EL (cell line): ENCODE measurements around the gene CTAGE9.
A peak's percentile ranks its signal among the peaks of the same experiment; 100 is the strongest.
"Not testable (repeated sequence)": the region's sequence is repeated elsewhere in the genome, so short reads cannot be mapped to it uniquely, and the experiment has no call there.

Experiments
- DNase-seq: peaks from one replicate; pipeline ENCODE4 v3.0.0-alpha.2; 2016

The CTAGE9 gene

DNA sequence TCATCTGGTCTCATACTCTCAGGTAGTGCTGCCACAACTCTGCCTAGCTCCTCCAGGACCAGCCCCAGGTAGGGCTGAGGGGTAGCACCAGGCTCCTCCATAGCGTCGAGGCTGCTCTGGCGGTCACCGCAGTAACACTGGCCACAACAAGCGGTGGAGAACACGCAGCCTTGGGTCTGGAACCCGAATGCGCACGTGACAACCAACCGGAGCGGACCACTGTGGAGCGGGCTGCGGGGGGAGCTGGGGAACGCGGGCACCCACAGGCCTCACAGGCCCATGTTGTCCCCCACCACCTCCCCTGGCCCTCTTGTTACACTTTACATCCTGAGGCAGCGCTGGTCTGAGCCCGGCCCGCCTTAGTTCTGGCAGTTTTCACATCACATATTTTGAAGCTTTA, at the start of gene CTAGE9:
Gene CTAGE9, minus strand, starts transcription at position 101 of the 400 bp plus-strand sequence. Its CDS starts 0 bp downstream, at position 101.
- DNase-seq: not testable (repeated sequence)

- no peak for DNase-seq
Observed at GRCh38 chr6:131758920-131759319, 48.1 kb upstream of the CTAGE9 start.

GRCh38 chr6:131756039-131756438, 45.2 kb upstream of the CTAGE9 start:
- peak; percentile 58 for DNase-seq

- peak; percentile 97 for DNase-seq
Observed at GRCh38 chr6:131755597-131755996, 44.8 kb upstream of the CTAGE9 start.

- DNase-seq: peak; percentile 61
Observed at GRCh38 chr6:131754715-131755567, 44.1 kb upstream of the CTAGE9 start.

GRCh38 chr6:131754088-131754487, 43.3 kb upstream of the CTAGE9 start:
- peak; percentile 72 for DNase-seq

GRCh38 chr6:131751012-131751715, 40.3 kb upstream of the CTAGE9 start:
- DNase-seq: not testable (repeated sequence)

DNA sequence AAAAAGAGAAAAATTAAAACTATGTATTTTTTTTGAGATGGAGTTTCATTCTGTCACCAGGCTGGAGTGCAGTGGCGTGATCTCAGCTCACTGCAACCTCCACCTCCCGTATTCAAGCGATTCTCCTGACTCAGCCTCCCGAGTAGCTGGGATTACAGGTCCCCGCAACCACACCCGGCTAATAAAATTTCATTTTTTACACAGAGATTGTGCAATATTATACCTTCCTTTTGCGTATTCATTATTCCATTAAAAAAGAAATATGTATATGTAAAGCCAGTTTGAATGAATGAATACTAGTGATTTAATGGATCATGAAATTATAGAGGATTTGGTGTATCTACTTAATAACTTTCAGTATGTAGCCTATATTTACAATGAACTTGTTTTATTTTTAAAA, 38.2 kb upstream of the CTAGE9 start:
- no peak for DNase-seq

DNA sequence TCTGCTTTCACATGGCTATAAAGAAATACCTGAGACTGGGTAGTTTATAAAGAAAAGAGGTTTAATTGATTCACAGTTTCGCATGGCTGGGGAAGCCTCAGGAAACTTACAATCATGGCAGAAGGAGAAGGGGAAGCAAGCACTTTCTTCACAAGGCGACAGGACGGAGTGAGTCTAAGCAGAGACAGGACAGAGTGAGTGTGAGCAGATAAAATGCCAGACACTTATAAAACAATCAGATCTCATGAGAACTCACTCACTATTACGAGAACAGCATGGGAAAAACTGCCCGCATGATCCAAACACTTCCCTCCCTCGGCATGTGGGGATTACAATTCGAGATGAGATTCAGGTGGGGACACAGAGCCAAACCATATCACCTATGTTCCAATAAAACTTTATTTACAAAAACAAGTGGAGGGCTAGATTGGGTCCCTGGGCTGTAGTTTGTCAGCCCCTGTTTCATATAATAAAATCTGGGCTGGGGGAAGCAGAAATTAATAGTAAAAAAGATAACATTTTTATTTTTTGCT, 37.1 kb upstream of the CTAGE9 start:
- DNase-seq: no peak

- no peak for DNase-seq
Observed at GRCh38 chr6:131745476-131745875, 34.7 kb upstream of the CTAGE9 start.

- DNase-seq: no peak
Observed at GRCh38 chr6:131744432-131745287, 33.8 kb upstream of the CTAGE9 start.

- DNase-seq: no peak
Observed at GRCh38 chr6:131741688-131742393, 31.0 kb upstream of the CTAGE9 start.

DNA sequence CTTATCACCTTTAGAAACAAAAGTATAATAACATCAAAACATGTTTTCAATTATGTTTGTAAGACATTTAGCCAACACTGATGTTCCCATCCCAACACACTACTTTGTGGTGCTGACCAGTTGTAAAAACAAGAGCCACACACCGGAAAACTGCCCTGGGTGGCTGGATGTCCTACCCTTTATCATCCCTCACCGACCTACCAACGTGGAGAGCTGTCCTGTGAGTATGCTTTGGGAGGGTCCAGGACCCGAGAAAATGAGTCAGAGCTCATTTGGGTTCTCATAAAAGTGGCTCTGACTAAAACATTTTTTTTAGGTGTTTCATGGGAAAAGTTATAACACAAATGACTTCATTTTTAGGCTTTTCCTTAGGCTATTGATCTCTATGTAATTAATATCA, 29.3 kb upstream of the CTAGE9 start:
- DNase-seq: peak; percentile 84

GRCh38 chr6:131739136-131739535, 28.3 kb upstream of the CTAGE9 start:
- no peak for DNase-seq

DNA sequence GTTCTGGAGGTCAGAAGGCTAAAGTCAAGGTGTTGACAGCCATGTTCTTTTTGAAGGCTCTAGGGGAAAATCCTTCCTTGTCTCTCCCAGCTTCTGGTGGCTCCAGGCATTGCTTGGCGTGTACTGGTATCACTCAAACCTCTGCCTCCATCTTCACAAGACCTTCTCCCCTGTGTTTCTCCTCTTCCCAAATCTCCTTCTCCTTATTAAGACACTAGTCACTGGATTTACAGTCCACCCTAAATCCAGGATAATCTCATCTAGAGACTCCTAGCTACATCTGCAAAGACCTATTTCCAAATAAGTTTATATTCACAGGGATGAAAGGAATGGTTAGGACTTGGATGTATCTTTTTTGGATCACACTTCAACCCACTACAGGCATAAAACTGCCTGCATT, 26.0 kb upstream of the CTAGE9 start:
- DNase-seq: no peak

GRCh38 chr6:131736003-131736596, 25.3 kb upstream of the CTAGE9 start:
- no peak for DNase-seq

GRCh38 chr6:131733376-131734016, 22.7 kb upstream of the CTAGE9 start:
- peak; percentile 83 for DNase-seq

GRCh38 chr6:131731224-131731623, 20.4 kb upstream of the CTAGE9 start:
- no peak for DNase-seq

DNA sequence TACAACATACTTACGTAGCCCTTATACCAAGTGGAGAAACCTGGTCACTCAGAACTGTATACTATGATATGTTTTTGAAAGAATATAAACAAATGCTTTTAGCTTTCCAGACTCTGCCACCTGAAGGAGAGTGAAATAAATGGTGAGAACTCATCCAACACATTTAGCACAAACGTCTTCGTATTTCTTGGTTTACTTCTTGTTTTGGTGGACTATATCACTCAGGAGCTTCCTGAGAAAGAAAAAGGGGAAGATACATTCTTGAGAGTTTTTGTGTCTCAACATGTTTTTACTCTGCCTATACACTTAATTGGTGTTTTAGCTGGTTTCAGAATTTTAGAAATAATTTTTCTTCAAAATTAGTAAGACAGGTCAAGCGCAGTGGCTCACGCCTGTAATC, 19.4 kb upstream of the CTAGE9 start:
- no peak for DNase-seq

DNA sequence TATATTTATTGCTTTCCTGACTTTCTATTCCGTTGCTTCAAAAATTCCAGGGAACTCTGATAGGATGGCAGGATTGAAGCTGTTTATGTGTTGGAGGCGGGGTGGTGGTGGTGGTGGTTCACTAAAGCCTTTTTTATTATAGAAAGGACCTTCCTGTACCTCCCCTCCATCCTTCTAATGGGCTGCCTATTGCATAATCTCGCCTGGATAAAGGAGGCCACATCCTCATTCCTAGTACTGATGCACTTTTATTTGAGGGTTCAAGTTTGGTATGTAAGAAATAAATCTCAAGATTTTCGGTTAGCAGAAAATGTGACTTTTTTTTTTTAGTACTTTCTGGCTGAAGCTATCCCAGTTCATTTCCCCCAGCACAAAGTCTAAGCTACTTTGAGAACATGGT, 18.7 kb upstream of the CTAGE9 start:
- DNase-seq: no peak

- no peak for DNase-seq
Observed at GRCh38 chr6:131728296-131728939, 17.6 kb upstream of the CTAGE9 start.
